GF-D8 (cell line): ENCODE measurements around the gene HIPK3.
A peak's percentile ranks its signal among the peaks of the same experiment; 100 is the strongest.
"Not testable (repeated sequence)": the region's sequence is repeated elsewhere in the genome, so short reads cannot be mapped to it uniquely, and the experiment has no call there.

Source experiments
- DNase-seq: peaks from one replicate; lab custom pipeline; 2025; lab: John Stamatoyannopoulos, UW

Gene HIPK3

DNA sequence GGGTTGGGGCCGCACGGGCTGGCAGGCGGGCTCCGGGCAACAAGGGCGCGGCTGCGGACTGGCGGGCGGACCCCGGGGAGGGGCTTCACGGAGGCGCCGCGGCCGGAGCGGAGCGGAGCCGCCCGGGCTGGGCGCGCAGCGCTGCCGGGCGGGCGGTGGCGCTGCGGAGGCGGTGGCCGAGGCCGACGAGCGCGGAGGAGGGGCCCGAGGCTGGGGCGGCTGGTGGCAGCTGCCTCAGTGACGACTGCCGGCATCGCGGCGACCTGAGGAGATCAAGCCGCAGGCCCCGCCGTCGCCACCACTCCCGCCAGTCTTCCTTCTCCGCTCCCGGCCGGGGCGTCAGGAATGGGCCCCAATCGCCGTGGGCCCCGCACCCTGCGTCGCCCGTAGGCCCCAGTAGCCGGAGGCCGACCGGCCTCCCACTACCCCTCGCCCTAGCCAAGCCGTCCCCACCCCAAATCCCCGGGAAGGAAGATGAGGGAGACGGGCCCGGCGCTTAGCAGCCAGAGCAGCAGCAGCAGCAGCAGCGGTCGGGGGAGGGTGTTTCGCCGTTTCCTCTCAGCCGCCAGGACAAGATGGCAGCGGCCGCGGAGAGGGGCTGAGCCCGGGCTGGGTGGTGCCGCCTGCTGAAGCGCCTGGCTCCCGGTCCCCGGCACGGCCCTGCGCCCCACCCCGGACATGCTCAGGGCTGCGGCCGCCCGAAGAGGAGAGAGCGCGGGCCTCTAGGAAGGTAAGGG lies at the start of gene HIPK3:
HIPK3 (plus strand) TSS at position 222 of the 737 bp plus-strand sequence.
- peak; percentile 20 for DNase-seq

DNA sequence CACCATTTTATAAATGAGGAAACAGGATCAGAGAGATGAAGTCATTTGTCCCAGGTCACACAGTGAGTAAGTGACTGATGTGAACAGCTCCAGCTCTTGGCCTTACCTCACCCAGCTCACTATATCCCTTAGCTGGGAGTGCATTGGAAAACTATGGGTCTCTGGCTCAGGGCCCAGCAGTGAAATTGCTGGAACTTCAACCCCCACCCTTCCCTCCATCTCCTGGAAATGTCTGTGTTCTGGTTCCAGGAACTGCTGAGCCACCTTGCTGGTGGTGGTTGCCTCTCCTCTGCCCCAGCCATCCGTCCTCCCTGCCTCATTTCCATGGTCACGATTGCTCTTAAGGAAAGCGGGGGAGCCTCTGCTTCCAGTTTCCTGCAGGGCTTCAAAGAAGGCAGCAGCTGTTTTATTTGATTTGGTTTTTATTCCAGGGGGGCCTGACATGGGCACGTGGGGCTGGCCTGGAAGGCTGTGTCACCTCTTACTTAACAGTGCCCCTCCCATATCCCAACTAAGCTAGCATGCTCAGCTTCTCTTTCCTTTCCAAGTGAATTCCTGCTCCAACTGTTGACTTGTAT lies 49.7 kb upstream of the HIPK3 start:
- no peak for DNase-seq

DNA sequence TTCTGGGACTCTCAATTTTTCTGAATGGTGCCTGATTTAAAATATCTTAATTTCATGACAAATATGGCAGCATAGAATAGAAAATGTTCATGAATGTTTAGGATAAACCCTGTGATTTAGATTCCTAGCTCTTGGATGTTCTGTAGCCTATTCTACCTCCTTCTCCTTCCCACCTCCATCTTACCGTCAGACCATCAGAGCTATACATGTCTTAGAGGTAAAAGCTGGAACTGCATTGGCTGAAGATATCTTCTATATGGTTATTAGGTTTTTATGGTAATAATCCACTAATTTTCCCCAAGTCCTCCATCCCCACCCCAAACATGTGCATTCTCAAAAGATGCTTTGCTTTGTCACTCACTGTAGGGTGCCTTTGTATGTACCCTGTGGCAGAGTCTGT lies 49.0 kb upstream of the HIPK3 start:
- DNase-seq = no peak

DNA sequence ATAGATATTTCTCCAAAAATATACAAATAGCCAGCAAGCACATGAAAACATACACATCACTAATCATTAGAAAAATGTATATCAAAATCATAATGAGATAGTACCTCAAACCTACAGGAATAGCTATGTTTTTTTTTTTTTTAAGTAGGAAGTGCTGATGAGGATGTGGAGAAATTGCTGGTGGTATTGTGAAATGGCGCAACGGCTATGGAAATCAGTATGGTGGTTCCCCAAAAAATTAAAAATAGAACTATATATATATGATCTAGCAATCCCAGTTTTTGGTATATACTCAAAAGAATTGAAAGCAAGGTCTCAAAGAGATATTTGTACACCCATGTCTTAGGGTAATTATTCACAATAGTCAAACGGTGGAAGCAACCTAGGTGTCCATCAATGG lies 46.0 kb upstream of the HIPK3 start:
- peak; percentile 61 for DNase-seq

DNA sequence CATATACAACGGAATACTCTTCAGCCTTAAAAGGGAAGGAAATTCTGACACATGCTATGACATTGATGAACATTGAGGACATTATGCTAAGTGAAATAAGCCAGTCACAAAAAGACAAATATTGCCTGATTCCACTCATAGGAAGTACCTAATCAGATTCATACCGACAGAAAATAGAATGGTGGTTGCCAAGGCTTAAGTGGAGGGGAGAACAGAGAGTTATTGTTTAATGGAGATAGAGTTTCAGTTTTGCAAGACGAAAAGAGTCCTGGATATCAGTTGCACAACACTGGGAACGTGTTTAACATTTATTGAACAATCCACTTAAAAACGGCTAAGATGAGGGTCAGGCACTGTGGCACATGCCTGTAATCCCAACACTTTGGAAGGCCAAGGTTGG lies 45.6 kb upstream of the HIPK3 start:
- peak; percentile 61 for DNase-seq

DNA sequence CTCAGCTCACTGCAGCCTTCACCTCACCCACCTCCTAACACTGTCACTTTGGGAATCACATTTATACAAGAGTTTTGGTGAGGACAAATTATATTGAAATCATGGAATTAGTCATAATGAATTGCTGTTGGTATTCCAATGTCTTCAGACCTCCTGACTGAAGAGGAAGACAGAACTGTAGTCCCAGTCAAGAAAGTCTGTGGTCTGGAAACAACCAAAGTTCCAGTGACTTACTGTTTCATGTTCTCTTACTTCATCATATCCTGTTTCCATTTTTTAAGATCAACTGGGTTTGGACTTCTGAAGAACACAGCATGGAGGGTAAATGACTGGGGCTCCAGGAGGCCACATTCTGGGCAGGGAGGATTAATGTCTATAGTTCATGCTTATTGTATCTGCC lies 43.0 kb upstream of the HIPK3 start:
- DNase-seq = peak; percentile 9

DNA sequence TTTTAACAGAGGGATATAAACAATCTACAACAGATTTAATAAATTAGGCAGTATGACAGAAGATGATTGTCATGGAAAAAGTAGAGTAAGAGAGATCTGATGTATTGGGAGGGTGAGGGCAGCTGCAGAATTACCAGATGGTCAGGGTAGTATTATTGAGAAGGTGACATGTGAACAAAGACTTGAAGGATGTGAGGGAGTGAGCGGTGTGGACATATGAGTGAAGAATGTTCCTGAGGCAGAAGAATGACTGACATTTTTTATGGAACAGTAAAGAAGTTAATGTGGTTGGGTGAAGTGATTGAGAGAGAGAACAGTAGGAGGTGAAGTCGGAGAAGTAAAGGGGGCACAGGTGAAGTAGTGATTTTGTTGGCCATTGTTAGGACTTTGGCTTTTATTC lies 42.4 kb upstream of the HIPK3 start:
- no peak for DNase-seq

DNA sequence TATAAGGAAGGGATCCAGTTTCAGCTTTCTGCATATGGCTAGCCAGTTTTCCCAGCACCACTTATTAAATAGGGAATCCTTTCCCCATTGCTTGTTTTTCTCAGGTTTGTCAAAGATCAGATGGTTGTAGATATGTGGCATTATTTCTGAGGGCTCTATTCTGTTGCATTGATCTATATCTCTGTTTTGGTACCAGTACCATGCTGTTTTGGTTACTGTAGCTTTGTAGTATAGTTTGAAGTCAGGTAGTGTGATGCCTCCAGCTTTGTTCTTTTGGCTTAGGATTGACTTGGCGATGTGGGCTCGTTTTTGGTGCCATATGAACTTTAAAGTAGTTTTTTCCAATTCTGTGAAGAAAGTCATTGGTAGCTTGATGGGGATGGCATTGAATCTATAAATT lies 40.5 kb upstream of the HIPK3 start:
- not testable (repeated sequence) for DNase-seq

DNA sequence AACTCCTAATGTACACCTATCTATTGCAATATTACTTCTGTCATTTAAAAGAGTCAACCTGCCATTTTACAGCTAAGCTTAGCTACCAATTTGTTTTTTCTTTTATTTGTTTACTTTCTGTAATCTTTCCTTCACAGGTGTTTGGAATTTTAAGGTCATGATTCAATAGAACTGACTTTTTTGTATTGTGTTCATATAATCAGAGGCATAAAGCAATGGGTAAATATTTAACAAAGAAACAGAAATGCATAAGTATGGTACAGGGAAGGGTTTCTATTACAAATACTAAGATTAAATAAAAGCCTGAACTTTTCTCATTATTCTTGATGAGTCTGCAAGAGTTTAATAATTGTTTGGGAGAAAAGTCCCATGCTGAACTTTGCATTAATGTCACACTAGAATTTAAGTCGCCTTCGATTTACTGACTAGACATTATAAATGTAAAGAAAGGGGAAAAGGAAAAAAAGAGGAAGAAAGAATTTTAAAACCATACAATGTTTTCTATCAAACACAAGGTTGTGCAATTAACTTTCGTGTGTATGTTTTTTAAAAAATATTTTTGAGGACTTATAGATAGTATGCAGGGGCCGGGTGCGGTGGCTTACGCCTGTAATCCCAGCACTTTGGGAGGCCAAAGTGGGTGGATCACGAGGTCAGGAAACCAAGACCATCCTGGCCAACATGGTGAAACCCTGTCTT lies 35.0 kb upstream of the HIPK3 start:
- no peak for DNase-seq

DNA sequence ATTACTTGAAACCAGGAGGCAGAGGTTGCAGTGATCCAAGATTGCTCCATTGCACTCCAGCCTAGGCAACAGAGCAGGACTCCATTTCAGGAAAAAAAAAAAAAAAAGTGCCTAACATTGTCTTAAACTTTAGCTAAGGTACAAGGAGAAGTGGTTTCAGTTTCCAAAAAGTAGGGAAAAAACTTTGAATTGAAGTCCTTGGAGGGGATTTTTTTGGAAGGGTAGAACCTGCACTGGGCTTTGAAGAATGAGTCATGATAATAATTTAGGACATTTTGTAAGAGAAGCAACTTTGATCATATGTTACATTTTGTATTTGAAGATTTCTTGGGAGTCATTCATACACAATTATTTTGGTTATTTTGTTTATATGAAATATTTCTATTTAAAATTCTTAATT lies 31.8 kb upstream of the HIPK3 start:
- no peak for DNase-seq

DNA sequence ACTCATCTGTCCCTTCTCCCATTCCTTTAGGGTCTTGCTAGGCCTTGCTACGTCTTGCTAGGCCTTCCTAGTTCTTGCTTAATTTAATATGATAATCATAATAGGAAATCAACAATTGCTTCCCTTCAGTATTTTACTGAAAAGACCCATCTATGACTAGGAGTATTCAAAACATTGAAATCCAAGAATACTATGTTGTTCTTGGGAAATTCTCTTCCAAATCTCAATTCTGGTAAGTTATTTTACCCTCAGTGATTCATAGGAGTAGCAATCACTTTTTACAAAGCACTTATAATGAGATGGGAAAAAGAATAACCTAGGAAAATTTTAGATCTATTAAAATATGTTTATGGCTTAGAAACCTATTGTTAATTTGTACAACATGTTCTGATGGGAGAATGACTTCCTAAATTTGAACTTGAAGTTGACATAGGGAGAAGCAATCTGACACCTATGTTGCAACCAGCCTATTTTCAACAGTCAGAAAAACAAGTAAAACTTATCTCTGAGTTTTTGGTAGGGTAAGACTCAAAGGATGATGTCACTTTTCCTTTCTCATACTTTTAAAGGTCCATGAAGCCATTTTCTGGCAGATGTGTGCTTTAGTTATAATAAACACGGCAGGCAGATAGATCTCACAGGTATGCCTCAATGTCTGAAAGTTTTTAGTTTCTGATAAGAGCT lies 29.5 kb upstream of the HIPK3 start:
- DNase-seq = peak; percentile 29

DNA sequence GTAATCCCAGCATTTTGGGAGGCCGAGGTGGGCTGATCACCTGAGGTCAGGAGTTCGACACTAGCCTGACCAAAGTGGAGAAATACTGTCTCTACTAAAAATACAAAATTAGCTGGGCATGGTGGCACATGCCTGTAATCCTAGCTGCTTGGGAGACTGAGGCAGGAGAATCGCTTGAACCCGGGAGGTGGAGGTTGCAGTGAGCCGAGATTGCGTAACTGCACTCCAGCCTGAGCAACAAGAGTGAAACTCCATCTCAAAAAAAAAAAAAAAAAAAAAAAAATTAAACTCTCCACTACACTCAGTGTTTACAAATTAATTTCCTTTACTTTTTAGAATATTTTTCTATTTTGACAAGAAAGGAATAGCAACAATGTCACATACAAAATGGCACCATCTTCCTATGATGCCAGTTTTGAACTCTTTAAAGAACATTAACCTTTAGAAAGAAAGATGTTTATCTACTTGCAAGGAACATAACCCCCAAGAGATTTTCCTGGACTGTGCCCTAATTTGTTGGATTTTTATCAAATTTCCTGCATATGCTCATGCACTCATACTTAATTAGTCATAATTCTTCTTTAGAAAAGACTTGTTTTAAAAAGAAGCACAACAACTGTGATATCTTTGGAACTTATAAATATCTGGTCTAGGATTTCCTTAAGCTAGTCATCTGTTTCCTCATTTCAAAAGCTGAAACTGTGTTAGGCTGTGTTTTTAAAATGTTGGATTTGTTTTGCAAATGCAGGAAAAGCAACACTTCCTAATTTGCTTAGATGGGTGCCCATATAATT lies 22.6 kb upstream of the HIPK3 start:
- no peak for DNase-seq

DNA sequence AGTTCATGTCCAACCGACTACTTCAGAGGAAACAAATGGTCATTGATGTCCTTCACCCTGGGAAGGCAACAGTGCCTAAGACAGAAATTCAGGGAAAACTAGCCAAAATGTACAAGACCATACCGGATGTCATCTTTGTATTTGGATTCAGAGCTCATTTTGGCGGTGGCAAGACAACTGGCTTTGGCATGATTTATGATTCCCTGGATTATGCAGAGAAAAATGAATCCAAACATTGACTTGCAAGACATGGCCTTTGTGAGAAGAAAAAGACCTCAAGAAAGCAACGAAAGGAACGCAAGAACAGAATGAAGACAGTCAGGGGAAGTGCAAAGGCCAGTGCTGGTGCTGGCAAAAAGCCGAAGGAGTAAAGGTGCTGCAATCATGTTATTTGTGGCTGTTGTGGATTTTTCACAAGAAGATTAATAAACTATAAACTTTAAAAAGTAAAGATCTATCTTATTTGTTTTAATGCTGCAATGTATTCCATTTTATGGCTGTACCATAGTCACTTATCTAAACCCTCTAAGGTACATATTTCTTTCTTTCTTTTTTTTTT lies 20.1 kb upstream of the HIPK3 start:
- DNase-seq = no peak

DNA sequence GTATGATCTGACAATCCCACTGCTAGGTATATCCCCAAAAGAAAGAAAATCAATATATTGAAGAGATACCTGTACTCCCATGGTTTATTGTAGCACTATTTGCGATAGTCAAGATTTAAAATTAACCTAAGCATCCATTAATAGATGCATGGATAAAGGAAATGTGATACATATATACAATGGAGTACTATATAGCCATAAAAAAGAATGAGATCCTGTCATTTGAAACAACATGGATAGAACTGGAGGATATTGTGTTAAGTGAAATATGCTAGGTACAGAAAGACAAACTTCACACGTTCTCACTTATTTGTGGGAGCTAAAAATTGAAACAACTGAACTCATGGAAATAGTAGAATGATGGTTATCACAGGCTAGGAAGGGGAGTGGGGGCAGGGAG lies 14.6 kb upstream of the HIPK3 start:
- DNase-seq = no peak

DNA sequence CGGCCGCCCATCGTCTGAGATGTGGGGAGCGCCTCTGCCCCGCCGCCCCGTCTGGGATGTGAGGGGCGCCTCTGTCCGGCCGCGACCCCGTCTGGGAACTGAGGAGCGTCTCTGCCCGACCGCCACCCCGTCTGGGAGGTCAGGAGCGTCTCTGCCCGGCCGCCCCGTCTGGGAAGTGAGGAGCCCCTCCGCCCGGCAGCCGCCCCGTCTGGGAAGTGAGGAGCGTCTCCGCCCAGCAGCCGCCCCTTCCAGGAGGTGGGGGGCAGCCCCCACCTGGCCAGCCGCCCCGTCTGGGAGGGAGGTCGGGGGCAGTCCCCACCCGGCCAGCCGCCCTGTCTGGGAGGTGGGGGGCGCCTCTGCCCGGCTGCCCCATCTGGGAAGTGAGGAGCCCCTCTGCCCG lies 13.5 kb upstream of the HIPK3 start:
- not testable (repeated sequence) for DNase-seq

DNA sequence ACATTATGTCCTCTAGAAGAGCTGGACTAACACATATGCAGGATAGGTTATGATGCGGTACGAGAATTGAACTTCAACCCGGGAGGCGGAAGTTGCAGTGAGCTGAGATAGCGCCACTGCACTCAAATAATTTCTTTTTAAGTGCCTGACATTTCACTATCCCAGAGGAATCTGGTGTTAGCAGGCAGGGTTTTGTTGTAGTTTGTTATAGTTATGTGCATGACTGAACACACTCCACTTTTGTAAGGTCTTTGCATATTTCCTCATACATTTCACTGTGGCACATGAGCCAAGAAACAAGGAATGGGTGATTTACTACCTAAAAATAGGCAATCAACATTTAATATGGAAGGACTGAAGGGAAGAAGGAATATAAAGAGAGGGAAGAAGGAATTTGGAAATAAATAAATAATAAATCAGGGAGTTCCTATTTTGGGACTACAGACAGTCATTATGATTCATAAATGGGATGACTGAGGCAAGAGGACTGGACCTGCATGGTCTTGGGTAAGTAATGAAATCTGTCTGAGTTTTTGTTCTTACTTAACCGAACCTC lies 8.7 kb upstream of the HIPK3 start:
- DNase-seq = no peak

DNA sequence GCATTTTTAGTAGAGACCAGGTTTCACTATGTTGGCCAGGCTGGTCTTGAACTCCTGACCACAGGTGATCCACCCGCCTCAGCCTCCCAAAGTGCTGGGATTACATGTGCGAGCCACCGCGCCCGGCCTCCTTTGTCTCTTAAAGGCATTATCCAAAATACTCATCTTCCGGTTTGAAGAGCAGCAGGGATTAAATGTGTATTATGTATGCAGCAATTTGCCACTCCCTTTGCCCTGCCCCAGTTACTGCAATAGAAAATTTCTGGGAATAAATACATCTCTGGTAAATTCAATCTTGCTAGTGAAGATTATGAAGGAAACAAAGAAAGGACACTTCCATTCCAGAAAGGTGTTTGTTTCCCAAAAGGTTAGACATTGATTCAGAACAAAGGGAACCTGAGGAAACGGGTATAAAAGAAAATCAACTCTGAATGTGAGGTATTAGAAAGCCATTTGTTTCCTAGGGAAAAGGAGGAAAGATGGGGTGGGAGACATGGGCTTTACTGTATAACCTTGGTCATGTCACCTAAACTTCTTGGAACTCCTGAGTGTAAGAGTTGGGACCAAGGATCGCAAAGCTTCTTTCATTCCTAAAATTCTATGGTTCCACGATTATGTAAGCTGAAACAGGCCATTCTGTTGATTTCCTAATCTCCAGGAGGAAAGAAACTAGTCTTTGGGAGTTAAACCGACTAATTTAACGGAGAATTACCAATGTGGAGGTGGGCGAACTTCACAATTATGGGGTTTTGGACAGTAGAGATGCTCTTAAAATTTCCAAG lies 959 bp upstream of the HIPK3 start:
- DNase-seq = no peak

DNA sequence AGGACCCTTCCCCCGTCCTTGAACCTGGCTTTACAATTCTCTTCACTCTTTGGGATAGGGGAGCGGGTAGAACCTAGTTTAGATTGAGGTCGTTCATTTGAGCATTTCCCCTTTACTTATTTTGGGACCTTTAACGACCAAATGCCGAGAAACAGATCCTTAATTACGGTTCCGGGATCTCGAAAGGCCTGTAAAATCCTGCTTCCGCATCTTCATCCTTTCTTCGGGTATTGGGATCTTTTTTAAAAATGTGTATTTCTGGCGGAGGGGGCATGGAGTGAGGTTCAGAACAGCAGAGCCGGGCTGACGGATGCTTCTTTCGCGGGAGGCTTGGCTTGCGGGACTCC lies 395 bp upstream of the HIPK3 start:
- no peak for DNase-seq

DNA sequence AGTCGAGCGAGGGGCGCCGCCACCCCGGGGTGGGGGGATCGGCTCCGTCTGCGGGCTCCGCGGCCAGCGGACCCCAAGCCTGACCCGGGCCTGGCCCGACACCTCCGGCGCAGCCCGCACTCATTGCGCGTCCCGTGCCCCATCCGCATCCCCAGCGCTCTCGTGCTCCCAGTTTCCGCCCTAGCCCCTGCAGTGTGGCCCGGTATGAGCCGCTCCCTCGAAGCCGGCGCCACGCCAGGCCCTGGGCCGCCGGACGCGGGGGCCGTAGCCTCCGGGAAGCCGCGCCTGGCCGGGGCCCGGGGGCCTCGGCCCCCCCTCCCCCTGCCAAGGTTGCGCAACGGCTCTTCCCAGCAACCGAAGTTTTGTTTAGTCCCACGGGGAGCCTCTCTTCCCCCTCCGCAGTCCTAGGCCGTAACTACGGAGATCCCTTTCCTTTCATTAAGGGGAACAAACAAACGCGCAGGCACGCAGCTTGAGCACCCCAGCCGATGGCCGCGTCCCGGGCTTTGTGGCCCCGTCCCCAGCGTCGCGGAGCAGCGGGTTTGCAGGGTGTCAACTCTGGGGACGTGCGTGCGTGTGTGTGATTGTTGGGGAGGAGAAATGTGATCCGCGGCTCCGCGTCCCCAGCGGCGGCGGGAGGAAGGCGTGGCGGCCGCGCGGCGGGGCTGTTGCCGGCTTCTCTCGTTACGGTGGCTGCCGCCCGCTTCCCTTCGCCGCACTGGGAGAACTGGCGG lies 883 bp downstream of the HIPK3 start:
- DNase-seq = peak; percentile 51

DNA sequence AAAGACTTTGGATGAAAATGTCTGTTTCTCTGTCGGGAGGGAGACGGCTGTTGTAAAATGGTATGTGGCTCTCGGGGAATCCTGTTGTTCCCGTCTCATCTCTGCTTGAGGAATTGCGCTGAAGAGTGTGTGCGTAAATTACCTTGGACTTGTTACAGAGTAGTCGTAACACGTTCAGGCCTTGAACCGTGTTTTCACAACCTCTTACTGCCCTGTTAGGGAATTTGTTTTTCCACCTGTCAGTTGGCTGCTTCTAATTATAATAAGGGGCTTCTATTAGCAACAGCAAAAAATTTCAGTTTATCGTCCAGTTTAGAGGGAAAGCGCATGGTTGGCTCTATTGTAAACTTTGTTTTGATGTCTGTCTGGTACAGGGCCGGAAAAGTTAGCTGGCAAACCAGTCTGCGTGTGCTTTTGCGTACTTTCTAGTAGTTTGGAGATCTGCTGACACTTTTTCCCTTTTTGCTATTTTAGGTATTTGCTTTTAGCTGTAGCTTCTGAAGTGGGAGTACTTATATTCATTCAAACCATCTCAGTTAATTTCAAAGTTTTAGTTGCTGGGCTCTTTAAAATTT lies 1.5 kb downstream of the HIPK3 start:
- no peak for DNase-seq
